Stimulated activated CD4-positive, alpha-beta T cell treated with anti-CD3 and anti-CD28 coated beads, Interleukin-1b, Interleukin-23, amount 100 ng/mL, for 1 hour (primary cell): ENCODE results near the gene HDAC3.

Source experiments
- DNase-seq, 2 donors: peaks; one replicate each; pipeline ENCODE4 v3.0.0-alpha.2; 2020; ENCODE audit warnings: low read depth in 2 of 2

Gene HDAC3

DNA sequence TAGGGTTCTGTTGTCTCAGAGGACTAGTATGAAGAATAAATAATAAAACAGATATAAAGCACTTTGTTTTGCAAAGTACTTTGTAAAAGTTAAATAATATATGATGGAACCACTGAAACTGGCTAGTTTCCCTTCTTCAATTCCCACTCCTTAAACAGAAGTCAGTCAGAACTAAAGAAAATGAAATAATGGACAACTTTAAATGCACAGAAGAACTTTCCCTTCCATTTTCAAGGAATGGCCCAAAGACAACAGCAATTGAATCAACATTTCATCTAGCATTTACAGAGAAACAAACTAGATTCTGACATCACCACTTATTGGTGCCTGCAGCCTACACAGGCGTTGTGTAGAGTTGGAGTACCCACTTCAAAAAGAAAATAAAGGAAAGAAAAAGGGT lies 34.0 kb downstream of the HDAC3 start:
- no peak for DNase-seq

DNA sequence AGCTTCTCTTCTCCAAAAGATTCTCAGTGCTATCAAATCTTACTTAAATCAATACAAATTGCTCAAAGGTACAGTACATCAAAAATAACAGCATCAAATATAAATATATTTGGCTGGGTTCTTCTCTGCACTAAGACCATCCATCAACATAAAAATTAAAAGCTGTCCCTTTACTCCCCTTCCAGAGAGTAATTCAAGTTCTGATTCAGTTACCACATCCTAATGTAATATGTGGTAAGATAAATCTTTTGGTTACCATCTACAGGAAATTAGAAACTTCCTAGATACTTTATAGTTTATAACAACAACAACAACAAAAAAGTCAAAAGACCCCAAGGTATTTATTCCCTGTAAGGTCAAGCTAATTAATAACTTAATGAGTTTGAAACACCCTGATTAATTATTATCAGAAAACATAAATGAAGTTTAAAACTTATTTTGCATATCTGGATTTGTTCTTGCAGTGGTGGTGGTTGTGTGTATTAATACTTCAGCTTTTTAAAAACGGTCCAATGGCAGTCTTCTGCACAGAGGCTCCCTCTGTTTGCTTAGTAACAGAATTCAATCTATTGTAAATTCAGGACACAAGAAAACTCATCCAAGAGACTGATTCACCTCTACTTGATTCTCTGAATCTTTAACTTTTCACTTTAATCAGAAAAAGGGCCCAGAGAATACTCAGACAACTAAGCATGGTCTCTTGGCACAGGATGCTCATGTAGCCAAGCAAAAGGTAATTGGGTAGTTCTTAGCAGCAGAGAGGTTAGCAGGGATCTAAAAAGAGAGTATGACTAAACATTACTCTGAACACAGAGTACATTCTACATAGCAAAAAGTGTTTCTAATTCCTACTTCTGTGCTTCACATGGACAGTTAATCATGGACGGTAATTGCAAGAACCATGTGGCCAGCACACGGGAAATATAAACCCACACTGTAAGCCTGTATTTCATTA lies 38.0 kb downstream of the HDAC3 start:
- DNase-seq, result no peak

DNA sequence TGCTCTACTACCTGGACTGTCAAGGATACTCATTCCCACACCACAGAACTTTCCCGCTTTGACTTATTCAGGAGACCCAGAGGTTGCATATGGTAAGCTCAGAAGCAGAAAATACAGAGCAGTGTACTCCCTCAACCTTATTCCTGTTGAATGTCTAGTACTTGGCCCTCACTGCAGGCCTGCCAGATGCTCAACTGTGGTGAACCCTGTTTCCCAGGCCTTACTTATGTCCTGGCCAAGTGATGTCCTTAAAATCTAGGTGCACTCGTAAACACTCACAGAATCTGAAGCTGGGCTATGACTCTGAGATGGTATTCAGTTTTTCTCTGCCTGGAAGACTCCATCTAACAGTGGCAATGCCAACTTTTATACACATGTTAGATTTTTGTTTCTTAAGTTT lies 38.8 kb downstream of the HDAC3 start:
- DNase-seq, result no peak

DNA sequence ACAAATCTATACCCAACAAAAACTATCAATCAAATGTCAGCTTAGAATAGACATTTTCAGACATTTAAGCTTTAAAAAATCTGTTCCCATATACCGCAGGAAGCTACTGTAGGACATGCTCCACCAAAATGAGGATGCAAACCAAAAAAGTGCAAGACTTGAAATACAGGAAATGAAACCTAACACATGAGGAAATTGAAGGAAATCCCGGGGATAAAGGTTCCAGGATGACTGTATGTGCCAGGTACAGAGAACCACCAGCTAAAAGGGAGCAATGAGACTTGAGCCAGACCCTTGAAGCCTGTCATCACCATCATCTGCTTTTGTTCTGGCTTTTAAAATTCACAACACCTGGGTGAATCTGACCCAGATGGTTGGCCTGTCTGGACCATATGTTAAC lies 39.3 kb downstream of the HDAC3 start:
- DNase-seq, result no peak

DNA sequence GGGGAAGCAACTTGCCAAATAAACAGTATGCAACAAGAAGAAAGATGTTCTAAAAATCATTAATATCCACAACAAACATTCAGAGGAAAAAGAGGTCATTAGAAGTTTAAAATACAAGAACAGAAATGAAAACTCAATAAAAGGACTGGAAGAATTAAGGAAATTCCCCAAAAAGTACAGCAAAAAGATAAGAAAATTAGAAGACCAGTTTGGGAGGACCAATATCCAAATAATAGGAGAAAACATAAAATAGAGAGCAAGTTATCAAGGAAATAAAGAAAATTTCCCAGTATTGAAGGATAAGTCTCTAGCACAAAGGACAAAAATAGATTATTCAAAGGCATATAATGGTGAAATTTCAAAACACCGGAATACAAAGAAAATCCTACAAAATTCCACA lies 39.8 kb downstream of the HDAC3 start:
- DNase-seq, result no peak

- no peak for DNase-seq
These were observed 46.5 kb downstream of the HDAC3 start for GRCh38 chr5:141590127-141590526.

DNA sequence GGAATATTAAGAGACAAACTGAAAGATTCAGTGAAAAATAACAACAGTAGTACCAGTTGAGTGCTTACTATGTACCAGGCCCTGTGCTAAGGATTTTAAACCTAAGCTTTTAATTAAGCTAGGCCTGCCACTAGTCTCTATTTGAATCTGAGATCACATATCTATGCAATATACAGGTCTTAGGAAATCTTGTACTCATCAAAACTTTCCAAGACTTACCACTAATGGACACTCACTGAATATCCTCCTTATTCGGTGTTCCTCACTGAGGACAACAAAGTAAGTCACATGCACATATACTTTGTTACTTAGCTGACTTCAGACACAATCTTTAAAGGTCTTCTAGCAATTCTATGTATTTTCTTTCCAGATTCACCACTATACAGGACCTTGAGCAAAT lies 50.4 kb downstream of the HDAC3 start:
- DNase-seq, result no peak

DNA sequence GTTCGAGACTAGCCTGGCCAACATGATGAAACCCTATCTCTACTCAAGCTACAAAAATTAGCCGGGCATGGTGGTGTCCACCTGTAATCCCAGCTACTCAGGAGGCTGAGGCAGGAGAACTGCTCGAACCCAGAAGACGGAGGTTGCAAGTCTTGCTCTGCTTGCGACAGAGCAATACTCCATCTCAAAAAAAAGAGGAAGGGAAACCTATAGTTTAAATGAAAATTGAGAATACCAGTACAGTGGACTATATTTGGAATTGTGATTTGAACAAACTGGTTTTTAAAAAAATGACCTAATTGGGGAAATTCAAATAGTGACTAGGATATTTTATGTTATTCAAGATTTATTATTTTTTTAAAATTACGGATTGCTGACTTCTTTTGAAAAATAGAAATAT lies 51.1 kb downstream of the HDAC3 start:
- DNase-seq, result no peak

- DNase-seq, result no peak
These were observed 62.5 kb downstream of the HDAC3 start for GRCh38 chr5:141574122-141574510.

GRCh38 chr5:141573489-141574121 lies 63.0 kb downstream of the HDAC3 start:
- DNase-seq, result no peak
